CD14-positive monocyte (primary cell): ENCODE results near the gene FLCN. TPM values are rescaled to one million over a fixed set of nuclear protein-coding genes. Genes with fewer than 3 reads are reported as not detected.

Experiments
- DNase-seq, 3 donors: peaks; one replicate each; pipeline ENCODE4 v3.0.0-alpha.2; 2011 to 2022
- H2AFZ ChIP-seq: 2 replicates; pipeline ENCODE4 v1.6.0; 2012; ENCODE audit warnings: mild to moderate bottlenecking, low read depth, low read length, inconsistent platforms; ENCODE audit not compliant: insufficient read depth, poor library complexity, severe bottlenecking
- H3K27ac ChIP-seq, 2 donors: 1 replicate in 1 of 2; 2 replicates in 1 of 2; pipeline ENCODE4 v1.5.1; 2012 to 2013; ENCODE audit warnings: low read length in 2 of 2, control low read depth in 1 of 2, inconsistent platforms in 1 of 2, low read depth in 1 of 2, mild to moderate bottlenecking in 1 of 2
- H3K27me3 ChIP-seq, 2 donors: one replicate each; pipeline versions ENCODE4 v1.6.0 to v1.6.1; 2011 to 2013; ENCODE audit warnings: low read length in 2 of 2; ENCODE audit not compliant: control insufficient read depth in 2 of 2, insufficient read depth in 2 of 2
- H3K36me3 ChIP-seq, 2 donors: replicated peaks in 1 of 2; 1 replicate in 1 of 2; 2 replicates in 1 of 2; pipeline versions ENCODE4 v1.5.1 to v1.6.1; 2012 to 2013; ENCODE audit warnings: low read length in 2 of 2, control low read depth in 1 of 2, inconsistent platforms in 1 of 2, mild to moderate bottlenecking in 1 of 2; ENCODE audit not compliant: insufficient read depth in 2 of 2, control insufficient read depth in 1 of 2
- H3K4me1 ChIP-seq, 2 donors: 1 replicate in 1 of 2; 2 replicates in 1 of 2; pipeline versions ENCODE4 v1.5.1 to v1.6.1; 2012 to 2013; ENCODE audit warnings: low read length in 2 of 2, control low read depth in 1 of 2, inconsistent platforms in 1 of 2, mild to moderate bottlenecking in 1 of 2, moderate library complexity in 1 of 2; ENCODE audit not compliant: insufficient read depth in 2 of 2, control insufficient read depth in 1 of 2
- H3K4me2 ChIP-seq: replicated peaks from 2 replicates; pipeline ENCODE3; 2012; ENCODE audit warnings: low read length, moderate library complexity, mild to moderate bottlenecking; ENCODE audit not compliant: poor library complexity, severe bottlenecking; ENCODE audit errors: extremely low read depth
- H3K4me3 ChIP-seq, 3 experiments: fragments of 200-600 bp in 1 of 3; sonication (generic) in 1 of 3; replicated peaks in 1 of 3; 1 replicate in 2 of 3; 2 replicates in 1 of 3; pipeline ENCODE4 v1.5.1; 2011 to 2013; ENCODE audit warnings: low read length in 3 of 3, mild to moderate bottlenecking in 3 of 3, control low read depth in 2 of 3, low read depth in 2 of 3, inconsistent platforms in 1 of 3, moderate library complexity in 1 of 3
- H3K79me2 ChIP-seq: 2 replicates; pipeline ENCODE4 v1.6.0; 2012; ENCODE audit warnings: mild to moderate bottlenecking, control low read depth, inconsistent platforms, low read length, moderate library complexity; ENCODE audit not compliant: insufficient read depth
- H3K9ac ChIP-seq: 2 replicates; pipeline ENCODE4 v1.6.0; 2017; ENCODE audit warnings: low read length, mild to moderate bottlenecking; ENCODE audit not compliant: insufficient read depth, poor library complexity, severe bottlenecking
- H3K9me3 ChIP-seq, 2 donors: replicated peaks in 1 of 2; 1 replicate in 1 of 2; 2 replicates in 1 of 2; pipeline versions ENCODE4 v1.5.1 to v1.6.1; 2012 to 2013; ENCODE audit warnings: low read length in 2 of 2, control low read depth in 1 of 2; ENCODE audit not compliant: control insufficient read depth in 1 of 2, insufficient read depth in 1 of 2
- H4K20me1 ChIP-seq: 2 replicates; pipeline ENCODE4 v1.6.0; 2012; ENCODE audit warnings: mild to moderate bottlenecking, low read length, control low read depth, moderate library complexity; ENCODE audit not compliant: insufficient read depth
- H3K27ac Mint-ChIP-seq, 7 donors: one replicate each; pipeline ENCODE4 v1.8.0; 2020; ENCODE audit warnings: mild to moderate bottlenecking in 7 of 7, mixed read lengths in 7 of 7, moderate library complexity in 6 of 7, inconsistent platforms in 2 of 7
- H3K27me3 Mint-ChIP-seq, 3 donors: one replicate each; pipeline ENCODE4 v1.8.0; 2021 to 2022; ENCODE audit warnings: low read depth in 3 of 3, mild to moderate bottlenecking in 3 of 3, mixed read lengths in 3 of 3, moderate library complexity in 3 of 3, inconsistent platforms in 1 of 3
- H3K36me3 Mint-ChIP-seq, 2 donors: one replicate each; pipeline ENCODE4 v1.8.0; 2020; ENCODE audit warnings: mixed read lengths in 2 of 2, inconsistent platforms in 1 of 2, mild to moderate bottlenecking in 1 of 2
- H3K4me1 Mint-ChIP-seq: one replicate; pipeline ENCODE4 v1.8.0; 2020; ENCODE audit warnings: mild to moderate bottlenecking, mixed read lengths
- H3K4me3 Mint-ChIP-seq, 2 donors: one replicate each; pipeline ENCODE4 v1.8.0; 2020; ENCODE audit warnings: mild to moderate bottlenecking in 2 of 2, mixed read lengths in 2 of 2, moderate library complexity in 1 of 2
- H3K9me3 Mint-ChIP-seq, 7 donors: one replicate each; pipeline ENCODE4 v1.8.0; 2020 to 2022; ENCODE audit warnings: mixed read lengths in 7 of 7, mild to moderate bottlenecking in 6 of 7, moderate library complexity in 6 of 7, inconsistent platforms in 2 of 7
- WGBS: methylation state at CpG from one replicate; pipeline ENCODE4 v1.1.5; 2013; ENCODE audit warnings: missing lambda C conversion rate; ENCODE audit not compliant: insufficient coverage; 5-methylcytosine and 5-hydroxymethylcytosine counted together
- intact Hi-C, 2 donors: fragments of 100-400 bp; cut with micrococcal nuclease; formaldehyde crosslinking; loops; one replicate each; pipeline versions ENCODE4 v1.15.0 to v1.15.1; 2023
- polyA plus RNA-seq, 3 donors: library from polyadenylated mRNA; depleted of rRNA in 1 of 3; unstranded in 2 of 3; stranded (reverse) in 1 of 3; fragments of 300-500 nt in 2 of 3; fragments of >200 nt in 1 of 3; fragmentation: Illumina TruSeq in 2 of 3; gene quantifications; 1 replicate in 2 of 3; 2 replicates in 1 of 3; pipeline ENCODE4 v1.2.3, GENCODE V29; 2012 to 2021
- small RNA-seq: library from RNA; depleted of rRNA; stranded (forward); fragments of <200 nt; gene quantifications from one replicate; pipeline ENCODE3, GENCODE V24; 2012; ENCODE audit warnings: low read depth; ENCODE audit not compliant: insufficient read length
- TF ChIP-seq, protein P1 (sequence below): fragments of 200-600 bp; IDR thresholded peaks from one replicate; pipeline ENCODE4 v1.8.0; 2022; ENCODE audit warnings: antibody characterized with exemption, mild to moderate bottlenecking

Gene FLCN
- polyA plus RNA-seq, 3 donors = 5.8 to 46.9 (median 8.0) TPM

DNA sequence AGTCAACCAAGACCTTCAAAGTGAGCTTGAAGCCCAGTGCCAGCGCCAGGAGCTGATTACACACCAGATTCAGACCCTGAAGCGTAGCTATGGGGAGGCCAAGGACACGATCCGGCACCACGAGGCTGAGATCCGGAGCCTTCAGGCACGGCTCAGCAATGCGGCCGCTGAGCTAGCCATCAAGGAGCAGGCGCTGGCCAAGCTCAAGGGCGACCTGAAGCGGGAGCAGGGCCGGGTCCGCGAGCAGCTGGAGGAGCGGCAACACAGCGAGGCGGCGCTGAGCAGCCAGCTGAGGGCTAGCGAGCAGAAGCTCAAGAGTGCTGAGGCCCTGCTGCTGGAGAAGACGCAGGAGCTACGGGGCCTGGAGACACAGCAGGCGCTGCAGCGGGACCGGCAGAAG, 72.8 kb downstream of the FLCN start:
- Mint-ChIP-seq H3K27ac (no peak overlapping the region), H3K36me3 (peaks cover 82 to 92% of the 10 kb centered on the region in 2 donors)

More for the DNA sequence above, 72.8 kb downstream of the FLCN start:
- no peak for DNase-seq
- Mint-ChIP-seq H3K4me1 (no peaks in the 10 kb centered on the region), H3K4me3 (no peak overlapping the region), H3K9me3 (no peaks in the 10 kb centered on the region), H3K27me3 (peaks cover 0 to 4% (median 3%) of the 10 kb centered on the region in 3 donors)
- no peak overlapping the region for H3K4me3 ChIP-seq
- peaks cover 75 to 100% of the 10 kb centered on the region in 2 donors for H3K36me3 ChIP-seq
- H3K27ac ChIP-seq = no peak overlapping the region
- H3K79me2 ChIP-seq = no peaks in the 10 kb centered on the region
- intact Hi-C loops = no loop called here
- no peaks in the 10 kb centered on the region for H3K27me3 ChIP-seq
- no peaks in the 10 kb centered on the region for H3K4me1 ChIP-seq
- H3K9ac ChIP-seq = no peak overlapping the region
- H3K4me2 ChIP-seq = no peak overlapping the region
- no peaks in the 10 kb centered on the region for H3K9me3 ChIP-seq
- 97% methylated on average over 25 of the region's 25 CpGs for WGBS
- no peaks in the 10 kb centered on the region for H4K20me1 ChIP-seq
- H2AFZ ChIP-seq = no peak overlapping the region
- TF ChIP-seq, protein P1, sequence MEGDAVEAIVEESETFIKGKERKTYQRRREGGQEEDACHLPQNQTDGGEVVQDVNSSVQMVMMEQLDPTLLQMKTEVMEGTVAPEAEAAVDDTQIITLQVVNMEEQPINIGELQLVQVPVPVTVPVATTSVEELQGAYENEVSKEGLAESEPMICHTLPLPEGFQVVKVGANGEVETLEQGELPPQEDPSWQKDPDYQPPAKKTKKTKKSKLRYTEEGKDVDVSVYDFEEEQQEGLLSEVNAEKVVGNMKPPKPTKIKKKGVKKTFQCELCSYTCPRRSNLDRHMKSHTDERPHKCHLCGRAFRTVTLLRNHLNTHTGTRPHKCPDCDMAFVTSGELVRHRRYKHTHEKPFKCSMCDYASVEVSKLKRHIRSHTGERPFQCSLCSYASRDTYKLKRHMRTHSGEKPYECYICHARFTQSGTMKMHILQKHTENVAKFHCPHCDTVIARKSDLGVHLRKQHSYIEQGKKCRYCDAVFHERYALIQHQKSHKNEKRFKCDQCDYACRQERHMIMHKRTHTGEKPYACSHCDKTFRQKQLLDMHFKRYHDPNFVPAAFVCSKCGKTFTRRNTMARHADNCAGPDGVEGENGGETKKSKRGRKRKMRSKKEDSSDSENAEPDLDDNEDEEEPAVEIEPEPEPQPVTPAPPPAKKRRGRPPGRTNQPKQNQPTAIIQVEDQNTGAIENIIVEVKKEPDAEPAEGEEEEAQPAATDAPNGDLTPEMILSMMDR = no peak

Small RNA genes within 50 kb of the gene (small RNA-seq; reads per million reads assigned to genes)
- gene RNU6-767P = not detected

Other genes starting within 250 kb of the FLCN start
- gene MPRIP, start 194.7 kb downstream of the FLCN start, polyA plus RNA-seq = 10 to 100 TPM in 1 of 3 donors, 1 to 10 TPM in 2; 2.0 to 48.7 (median 2.5) TPM
- under 1 TPM; 0.16 to 0.76 (median 0.50) TPM for gene PLD6, start 30.8 kb downstream of the FLCN start, polyA plus RNA-seq
- 100 to 1,000 TPM in 2 of 3 donors, 10 to 100 TPM in 1; 47.6 to 122 (median 117) TPM for gene COPS3, start 44.1 kb upstream of the FLCN start, polyA plus RNA-seq
- under 1 TPM; 0.23 to 0.57 (median 0.25) TPM for gene NT5M, start 66.2 kb upstream of the FLCN start, polyA plus RNA-seq
- gene MED9, start 239.8 kb upstream of the FLCN start, polyA plus RNA-seq = 1 to 10 TPM; 5.6 to 6.9 (median 6.1) TPM